Neural cell (in vitro differentiated cells): ENCODE results near the gene RAB34.

Experiments
- CTCF ChIP-seq: fragments of 450-650 bp; IDR thresholded peaks from 2 replicates; pipeline ENCODE4 v1.5.1; 2014; ENCODE audit warnings: antibody characterized with exemption, mild to moderate bottlenecking, moderate library complexity; ENCODE audit not compliant: poor library complexity, severe bottlenecking
- EP300 ChIP-seq: fragments of 450-650 bp; conservative IDR thresholded peaks from 2 replicates; pipeline ENCODE4 v1.6.1; 2014; ENCODE audit warnings: antibody characterized with exemption, mild to moderate bottlenecking, moderate library complexity; ENCODE audit not compliant: poor library complexity, severe bottlenecking
- EZH2 ChIP-seq: fragments of 200-600, 300-800 bp; shearing (Covaris generic), sonication (generic); IDR thresholded peaks from 2 replicates; pipeline ENCODE4 v1.6.1; 2014; ENCODE audit warnings: antibody characterized with exemption, low read length, borderline replicate concordance, mild to moderate bottlenecking; ENCODE audit not compliant: insufficient read depth, poor library complexity, severe bottlenecking
- POLR2AphosphoS5 ChIP-seq: IDR thresholded peaks from 2 replicates; pipeline ENCODE4 v1.6.1; 2012
- RAD21 ChIP-seq: fragments of 450-650 bp; conservative IDR thresholded peaks from 2 replicates; pipeline ENCODE4 v1.6.1; 2014; ENCODE audit warnings: antibody characterized with exemption, mild to moderate bottlenecking, moderate library complexity
- REST ChIP-seq: IDR thresholded peaks from 2 replicates; pipeline ENCODE4 v1.6.1; 2012; ENCODE audit warnings: borderline replicate concordance
- TAF1 ChIP-seq: IDR thresholded peaks from 2 replicates; pipeline ENCODE4 v1.6.1; 2012; ENCODE audit warnings: low read depth

GRCh38 chr17:28737316-28737715, 19.6 kb upstream of the RAB34 start:
- no peak for TF ChIP-seq CTCF
- no peak for TF ChIP-seq EZH2
- no peak for TF ChIP-seq POLR2AphosphoS5
- TF ChIP-seq TAF1 = no peak
- no peak for TF ChIP-seq EP300
- TF ChIP-seq REST = no peak
- TF ChIP-seq RAD21 = no peak
